ENCODE results near the gene XYLB.

The XYLB gene

DNA sequence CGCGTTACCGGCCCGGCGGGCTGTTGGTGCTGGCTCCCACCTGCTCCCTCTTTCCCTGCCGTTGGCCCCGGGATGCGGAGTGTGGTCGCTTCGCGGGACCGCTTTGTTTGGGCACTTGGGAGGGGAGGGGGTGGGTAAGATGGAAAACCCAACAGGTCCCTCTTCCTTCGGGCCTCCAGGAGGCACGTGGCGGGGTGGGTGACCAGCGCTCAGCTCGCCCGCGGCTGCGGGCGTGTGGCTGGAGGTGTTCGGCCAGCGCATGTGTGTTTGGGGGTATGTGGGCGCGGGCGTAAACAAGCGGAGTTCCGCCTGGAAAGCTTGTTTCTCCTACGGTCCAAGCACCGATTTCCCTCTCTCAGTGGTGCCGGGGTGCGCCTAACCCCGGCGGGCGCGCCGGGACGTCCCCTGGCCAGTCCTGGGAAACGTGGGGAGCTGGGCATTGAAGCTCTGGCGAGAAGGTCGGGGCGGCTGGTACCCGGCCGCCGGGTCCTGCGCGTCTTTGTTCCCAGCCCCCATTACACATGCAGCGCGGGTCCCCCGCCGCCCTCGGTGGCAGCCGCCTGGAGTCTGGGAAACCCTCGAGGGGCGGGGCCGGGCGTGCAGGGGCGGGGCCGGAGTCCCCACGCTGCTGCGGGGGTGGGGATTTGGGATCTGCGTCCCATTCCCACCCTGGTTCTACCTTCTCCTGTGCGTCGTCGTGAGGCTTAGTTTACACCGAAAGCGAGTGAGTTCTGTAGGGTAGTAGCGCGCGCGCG, 108.5 kb downstream of the XYLB start:
- DNase-seq (ENCODE audit: low read depth): no peak

DNA sequence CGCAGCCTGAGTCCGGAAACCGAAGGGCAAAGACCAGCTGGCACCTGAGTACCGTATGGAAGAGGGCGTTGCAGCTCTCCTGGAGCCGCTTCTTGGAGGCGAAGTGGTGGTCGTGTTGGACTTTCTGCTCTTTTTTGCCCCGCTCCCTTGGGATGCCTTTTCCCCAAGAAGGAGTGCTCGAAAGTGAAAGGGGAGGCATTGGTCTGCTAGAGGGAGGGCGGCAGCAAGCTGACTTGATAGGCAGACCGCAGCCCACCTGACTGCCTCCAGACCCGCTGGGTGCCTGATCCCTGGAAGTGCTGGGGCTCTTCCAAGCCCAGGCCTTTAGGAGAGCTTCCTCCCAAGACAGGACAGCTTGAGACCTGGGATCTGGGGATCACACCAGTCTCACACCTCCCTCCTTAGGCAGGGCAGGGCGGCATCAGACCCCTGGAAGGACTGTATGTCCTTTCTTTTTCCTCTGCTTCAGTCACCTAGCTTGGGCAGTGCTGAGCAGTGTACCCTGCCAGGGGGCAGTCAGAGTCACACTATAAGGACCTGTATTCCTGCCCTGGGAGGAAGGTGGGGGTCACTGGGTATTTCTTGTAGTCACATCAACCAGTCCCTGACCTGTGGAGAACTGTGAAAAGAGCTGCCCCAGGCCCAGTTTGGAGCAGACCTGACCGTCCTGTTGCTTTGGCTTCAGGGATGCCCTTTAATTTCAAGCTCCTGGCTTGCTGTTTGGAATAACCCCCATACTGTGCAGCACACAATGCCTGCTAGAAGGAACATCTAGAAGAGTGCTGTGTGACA, 109.2 kb downstream of the XYLB start:
- DNase-seq (ENCODE audit: low read depth): no peak

DNA sequence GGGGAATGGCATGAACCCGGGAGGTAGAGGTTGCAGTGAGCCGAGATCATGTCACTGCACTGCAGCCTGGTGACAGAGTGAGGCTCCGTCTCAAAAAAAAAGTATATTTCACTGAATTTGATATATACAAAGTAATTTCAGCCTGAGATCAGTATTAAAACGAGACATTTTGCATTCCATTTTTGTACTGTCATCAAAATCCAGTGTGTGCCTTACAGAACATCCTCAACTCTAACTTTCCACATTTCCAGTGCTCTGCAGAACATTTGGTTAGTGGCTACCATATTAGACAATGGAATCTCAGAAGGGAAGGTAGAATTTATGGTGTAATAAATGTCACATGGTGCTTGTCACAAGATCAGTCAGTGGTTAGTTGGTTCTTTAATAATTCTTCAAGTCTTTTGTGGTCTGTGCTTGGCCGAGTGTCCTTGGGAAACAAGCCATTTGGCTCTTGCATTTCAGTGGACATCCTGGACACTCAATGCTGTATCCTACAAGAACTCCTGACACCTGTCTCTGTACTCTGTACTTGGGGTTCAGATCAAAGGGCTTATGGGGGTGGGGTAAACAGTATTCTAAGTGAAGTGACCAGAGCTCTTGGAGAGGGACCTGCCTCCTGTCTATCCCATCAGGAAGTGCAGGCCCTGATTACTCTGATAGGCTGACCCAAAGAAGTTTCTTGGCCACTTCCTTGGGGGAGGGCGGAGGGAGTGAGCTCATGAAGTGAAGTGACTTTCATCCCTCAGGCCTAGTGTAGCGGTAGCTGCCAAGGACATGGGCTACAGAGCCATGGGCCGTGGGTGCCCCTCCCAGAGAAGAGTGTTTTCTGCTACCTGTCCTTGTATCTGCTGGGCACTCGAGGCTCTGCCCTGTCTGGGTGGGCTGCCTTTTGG, 110.8 kb downstream of the XYLB start:
- DNase-seq (ENCODE audit: low read depth): no peak

DNA sequence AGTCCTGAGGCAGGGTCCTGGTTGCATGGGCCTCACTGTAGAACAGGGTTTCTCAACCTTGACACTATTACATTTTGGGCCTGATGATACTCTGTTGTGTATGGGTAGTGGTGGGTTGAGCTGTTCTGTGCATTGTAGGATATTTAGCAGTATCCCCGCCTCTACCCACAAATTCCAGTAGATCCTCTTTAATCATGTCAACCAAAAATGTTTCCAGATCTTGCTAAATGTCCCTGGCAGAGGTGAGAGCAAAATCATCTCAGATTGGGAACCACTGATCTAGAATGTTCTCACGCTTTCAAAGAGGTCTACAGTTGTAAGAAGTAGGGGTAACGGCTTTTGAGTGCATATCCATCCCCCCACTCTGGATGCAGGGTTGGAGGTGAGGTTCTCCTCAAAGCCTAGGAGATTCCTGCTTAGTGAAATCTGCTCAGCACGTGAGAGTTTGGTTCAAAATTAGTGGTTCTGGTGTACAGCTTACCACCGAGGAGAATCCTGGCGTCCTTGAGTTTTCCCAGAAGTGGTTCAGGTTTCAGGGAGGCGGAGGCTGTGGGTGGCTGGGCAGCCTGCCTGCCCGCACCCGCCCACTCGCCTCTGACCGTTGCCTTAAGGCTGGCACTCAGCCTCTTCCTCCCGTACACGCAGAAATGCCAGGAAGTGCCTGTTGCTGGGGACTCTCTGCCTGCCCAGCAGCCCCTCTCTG, 112.4 kb downstream of the XYLB start:
- DNase-seq (ENCODE audit: low read depth): no peak

DNA sequence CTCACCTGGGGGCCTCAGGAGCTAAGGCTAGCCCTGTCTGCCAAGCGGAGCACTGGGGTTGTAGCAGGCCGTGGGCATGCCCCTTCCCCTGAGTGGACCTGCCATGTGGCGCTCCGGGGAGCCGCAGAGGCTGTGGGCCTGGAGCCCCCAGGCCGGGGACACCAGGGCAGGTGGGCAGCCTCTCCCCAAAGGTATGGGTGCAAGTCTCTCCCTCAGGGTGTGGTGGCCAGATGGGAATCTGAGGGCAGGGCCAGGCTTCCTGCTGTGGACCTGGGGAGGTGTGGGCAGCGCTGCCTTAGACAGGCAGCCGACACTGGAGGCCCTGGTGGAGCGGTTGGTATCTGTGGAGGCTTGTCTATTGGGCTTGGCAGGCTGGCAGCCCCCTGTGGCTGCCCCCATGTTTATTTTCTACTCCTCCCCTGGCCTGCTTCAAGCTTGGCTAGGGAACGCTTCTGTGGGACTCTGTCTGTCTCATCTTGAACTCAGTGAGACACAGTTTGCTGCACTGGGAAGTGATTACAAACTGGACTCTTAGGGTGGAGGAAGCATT, 113.0 kb downstream of the XYLB start:
- no peak for DNase-seq (ENCODE audit: low read depth)

DNA sequence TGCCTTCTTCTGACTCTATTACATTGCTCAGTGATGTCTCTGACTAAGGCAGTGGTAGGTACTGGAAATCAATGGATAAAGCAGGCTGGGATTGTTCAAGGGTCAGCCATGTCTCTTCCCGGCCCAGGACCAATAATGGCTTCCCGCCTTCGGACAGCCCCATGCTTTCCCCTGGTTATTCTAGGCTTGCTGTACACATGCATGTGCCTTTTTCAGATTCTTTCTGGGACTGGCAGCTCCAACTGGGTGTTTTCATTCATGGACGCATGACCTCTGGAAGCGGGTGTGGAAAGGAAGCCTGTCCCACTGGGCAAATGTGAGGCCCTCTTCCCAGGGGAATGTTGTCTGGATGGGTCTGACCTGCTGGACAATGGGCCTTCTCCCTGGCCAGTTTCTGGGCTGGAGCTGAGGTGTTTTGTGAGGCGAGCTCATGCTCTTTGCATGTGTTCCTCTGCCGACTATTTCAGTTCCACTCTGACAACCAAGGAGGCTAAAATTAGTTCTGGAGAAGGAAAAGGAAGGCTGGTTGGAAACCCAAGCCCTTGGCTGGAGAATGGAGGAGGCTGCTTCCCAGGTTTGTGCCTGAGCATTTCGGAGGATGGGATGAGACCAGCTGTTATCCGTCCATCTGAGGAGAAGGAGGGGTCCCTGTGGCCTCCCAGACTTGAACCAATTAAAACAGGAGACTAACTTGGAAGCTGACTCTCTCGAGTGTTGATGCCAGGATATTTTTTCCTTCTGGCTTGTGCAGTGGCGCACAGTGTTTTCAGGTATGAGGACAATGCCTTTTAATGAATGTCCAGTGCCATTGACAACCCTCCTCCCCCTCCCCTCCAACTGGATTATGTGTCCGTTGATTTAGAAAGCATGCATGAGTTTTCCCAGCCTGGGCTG, 114.0 kb downstream of the XYLB start:
- no peak for DNase-seq (ENCODE audit: low read depth)
